Ramos (cell line): Measurements from ENCODE around the gene BRD4.
"Not testable (repeated sequence)": the region's sequence is repeated elsewhere in the genome, so short reads cannot be mapped to it uniquely, and the experiment has no call there.

Experiments used
- in situ Hi-C: fragments of 300-500 bp; cut with MboI; formaldehyde crosslinking; loops from one replicate; pipeline ENCODE4 v1.14.3; 2022; ENCODE audit warnings: low sequenced_read_pairs; ENCODE audit not compliant: unreplicated experiment

BRD4 gene

DNA sequence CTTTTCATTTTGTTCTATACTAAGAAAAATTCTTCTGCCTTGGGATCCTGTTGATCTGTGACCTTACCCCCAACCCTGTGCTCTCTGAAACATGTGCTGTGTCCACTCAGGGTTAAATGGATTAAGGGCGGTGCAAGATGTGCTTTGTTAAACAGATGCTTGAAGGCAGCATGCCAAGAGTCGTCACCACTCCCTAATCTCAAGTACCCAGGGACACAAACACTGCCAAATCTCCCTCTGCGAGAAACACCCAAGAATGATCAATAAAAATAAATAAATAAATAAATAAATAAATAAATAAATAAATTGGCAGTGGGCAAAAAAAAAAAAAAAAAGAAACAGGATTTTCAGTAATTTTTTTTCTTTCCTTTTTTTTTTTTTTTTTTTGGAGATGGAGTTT is 31.5 kb upstream of the BRD4 start:
- in situ Hi-C loops: loop anchor here (25.0 kb wide), 1 partner anchor 101 kb away; no protein-coding TSS in a partner anchor

GRCh38 chr19:15363048-15363447 is 30.7 kb upstream of the BRD4 start:
- in situ Hi-C loops: loop anchor here (25.0 kb wide), 1 partner anchor 101 kb away; no protein-coding TSS in a partner anchor

DNA sequence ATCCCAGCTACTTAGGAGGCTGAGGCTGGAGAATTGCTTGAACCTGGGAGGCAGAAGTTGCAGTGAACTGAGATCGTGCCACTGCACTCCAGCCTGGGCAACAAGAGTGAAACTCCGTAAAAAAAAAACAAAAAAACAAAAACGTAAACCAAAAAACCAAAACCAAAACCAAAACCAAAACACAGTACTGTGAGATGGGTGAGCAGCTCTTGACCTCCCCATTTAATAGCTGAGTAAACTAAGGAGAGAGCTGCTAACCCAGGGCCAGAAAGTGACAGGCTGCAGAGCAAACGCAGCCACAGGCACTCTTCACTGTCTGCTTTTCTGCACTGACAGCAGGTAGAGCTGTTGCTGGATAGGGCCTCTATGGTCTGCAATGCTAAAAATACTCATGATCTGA is 27.7 kb upstream of the BRD4 start:
- in situ Hi-C loops: loop anchor here (25.0 kb wide), 1 partner anchor 98 kb away; no protein-coding TSS in a partner anchor

GRCh38 chr19:15358918-15359317 is 26.6 kb upstream of the BRD4 start:
- in situ Hi-C loops: loop anchor here (25.0 kb wide), 1 partner anchor 97 kb away; no protein-coding TSS in a partner anchor

DNA sequence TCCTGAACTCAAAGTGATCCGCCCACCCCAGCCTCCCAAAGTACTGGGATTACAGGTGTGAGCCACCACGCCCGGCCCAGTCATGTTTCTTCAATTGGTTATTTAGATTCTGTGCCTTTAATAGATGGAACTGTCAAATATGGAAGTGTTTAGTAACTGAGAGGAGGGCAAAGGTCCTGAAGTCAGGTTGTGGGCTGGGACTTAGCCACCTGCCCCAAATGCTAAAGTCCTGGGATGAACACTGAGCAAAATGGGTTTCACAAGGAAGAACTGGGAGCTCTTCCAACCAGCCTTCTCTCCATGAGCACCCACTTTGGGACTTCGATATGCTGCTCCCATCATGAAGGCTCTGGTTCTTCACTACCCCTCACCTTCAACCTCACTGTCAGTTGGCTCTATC is 25.6 kb upstream of the BRD4 start:
- in situ Hi-C loops: loop anchor here (25.0 kb wide), 1 partner anchor 96 kb away; no protein-coding TSS in a partner anchor

- in situ Hi-C loops: loop anchor here (25.0 kb wide), 1 partner anchor 92 kb away; no protein-coding TSS in a partner anchor
These were observed 22.4 kb upstream of the BRD4 start for GRCh38 chr19:15354566-15355296.

DNA sequence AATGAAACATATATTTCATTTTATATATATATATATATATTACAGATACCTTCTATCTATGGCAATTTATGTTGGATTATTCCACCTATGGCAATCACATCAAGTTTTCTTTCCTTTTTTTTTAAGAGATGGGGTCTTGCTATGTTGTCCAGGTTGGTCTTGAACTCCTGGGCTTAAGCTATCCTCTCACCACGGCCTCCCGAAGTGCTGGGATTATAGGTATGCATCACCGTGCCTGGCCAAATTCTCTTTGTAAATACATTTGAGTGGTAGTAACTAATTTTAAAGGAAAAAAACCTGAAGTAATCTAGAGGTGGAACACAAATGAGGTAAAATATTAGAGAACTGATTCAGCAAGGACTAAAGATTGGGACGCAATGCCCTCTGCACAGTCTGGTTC is 21.6 kb upstream of the BRD4 start:
- in situ Hi-C loops: loop anchor here (25.0 kb wide), 1 partner anchor 92 kb away; no protein-coding TSS in a partner anchor

GRCh38 chr19:15352535-15352934 is 20.2 kb upstream of the BRD4 start:
- in situ Hi-C loops: loop anchor here (25.0 kb wide), 1 partner anchor 90 kb away; no protein-coding TSS in a partner anchor

DNA sequence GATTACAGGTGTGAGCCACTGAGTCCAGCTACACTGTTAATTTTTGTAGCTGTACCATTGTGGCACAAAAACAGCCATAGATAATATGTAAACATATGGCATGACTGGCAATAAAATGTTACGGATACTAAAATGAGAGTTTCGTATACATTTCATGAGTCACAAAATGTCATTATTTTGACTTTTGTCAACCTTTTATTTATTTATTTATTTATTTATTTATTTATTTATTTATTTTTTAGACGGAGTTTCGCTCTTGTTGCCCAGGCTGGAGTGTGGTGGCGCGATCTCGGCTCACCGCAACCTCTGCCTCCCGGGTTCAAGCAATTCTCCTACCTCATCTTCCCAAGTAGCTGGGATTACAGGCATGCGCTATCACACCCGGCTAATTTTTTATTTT is 9.0 kb upstream of the BRD4 start:
- in situ Hi-C loops: not testable (repeated sequence)

GRCh38 chr19:15340086-15340485 is 7.7 kb upstream of the BRD4 start:
- in situ Hi-C loops: no loop called here

GRCh38 chr19:15337202-15337601 is 4.9 kb upstream of the BRD4 start:
- in situ Hi-C loops: no loop called here

GRCh38 chr19:15335992-15336391 is 3.7 kb upstream of the BRD4 start:
- in situ Hi-C loops: not testable (repeated sequence)

DNA sequence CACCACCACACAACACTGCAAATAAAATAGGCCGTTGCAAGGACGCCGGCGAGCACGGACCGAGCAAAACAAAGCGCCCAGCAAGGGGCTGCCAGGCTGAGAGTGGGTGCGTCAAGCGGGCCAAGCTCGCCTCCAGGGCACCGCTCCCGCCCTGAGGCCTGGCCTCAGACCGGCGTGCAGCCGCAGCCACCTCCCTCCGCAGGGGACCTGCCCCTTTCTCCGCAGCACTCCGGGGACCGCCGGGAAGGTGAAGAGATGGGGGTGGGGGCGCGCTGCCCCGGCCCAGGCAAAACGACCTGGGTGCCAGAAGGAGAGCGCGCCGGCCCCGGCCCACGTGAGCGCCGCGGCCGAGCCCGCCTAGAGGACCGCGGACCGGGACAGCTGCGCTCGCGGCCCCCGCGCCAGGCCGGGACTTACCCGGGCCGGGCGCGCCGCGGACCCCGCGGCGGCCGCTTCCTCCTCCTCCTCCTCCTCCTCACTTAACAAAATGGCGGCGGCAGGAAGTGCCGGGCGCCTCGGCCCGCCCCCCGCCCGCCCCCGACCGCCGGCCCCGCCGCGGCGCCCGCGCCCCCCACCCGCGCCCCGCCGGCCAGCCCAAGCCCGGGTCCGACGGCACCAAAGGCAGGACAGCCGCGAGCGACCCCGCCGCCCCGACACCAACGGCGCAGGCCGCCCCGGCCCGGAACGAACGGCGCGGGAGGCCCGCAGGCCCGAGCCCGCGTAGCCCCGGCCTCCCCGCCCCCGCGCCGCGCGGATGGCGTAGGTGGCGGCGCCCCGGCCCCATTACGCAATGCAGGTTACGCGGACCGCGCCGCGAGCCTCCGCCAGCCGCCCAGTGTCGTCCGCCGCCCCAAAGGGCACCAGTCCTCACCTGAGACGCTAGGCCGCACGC is 674 bp downstream of the BRD4 start:
- in situ Hi-C loops: no loop called here

GRCh38 chr19:15330801-15331418 is 1.4 kb downstream of the BRD4 start:
- in situ Hi-C loops: no loop called here

- in situ Hi-C loops: no loop called here
These were observed 4.0 kb downstream of the BRD4 start for GRCh38 chr19:15328312-15328711.

- in situ Hi-C loops: no loop called here
These were observed 7.4 kb downstream of the BRD4 start for GRCh38 chr19:15324791-15325519.

GRCh38 chr19:15323496-15324235 is 8.7 kb downstream of the BRD4 start:
- in situ Hi-C loops: no loop called here

GRCh38 chr19:15321739-15322138 is 10.6 kb downstream of the BRD4 start:
- in situ Hi-C loops: no loop called here

DNA sequence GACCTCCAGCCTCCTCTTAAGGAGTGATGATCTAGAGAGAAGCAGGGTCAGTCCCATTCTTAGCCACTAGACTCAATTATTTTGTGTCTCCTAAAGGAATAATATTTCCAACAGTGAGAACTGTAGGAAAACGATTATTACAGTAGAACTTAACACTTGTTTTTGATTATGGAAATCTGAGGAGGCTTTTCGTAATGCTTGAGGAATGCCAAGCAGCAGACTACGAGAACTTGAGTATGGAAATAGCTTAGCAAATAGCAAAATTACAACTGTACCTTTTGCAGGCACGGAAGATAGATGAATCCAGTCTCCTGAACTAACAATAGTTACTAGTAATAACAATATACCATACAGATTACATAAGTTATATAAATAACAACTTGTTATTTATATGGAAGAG is 12.2 kb downstream of the BRD4 start:
- in situ Hi-C loops: no loop called here
